Loucy (cell line): ENCODE data around the gene CYB5B.

ENCODE experiments used
- CTCF ChIP-seq: fragments of 200-600 bp; sonication (generic); conservative IDR thresholded peaks from 2 replicates; pipeline ENCODE4 v1.5.1; 2014; ENCODE audit warnings: mild to moderate bottlenecking, antibody characterized with exemption, low read length
- EZH2phosphoT487 ChIP-seq: fragments of 200-600 bp; IDR thresholded peaks from 2 replicates; pipeline ENCODE4 v1.6.1; 2018; ENCODE audit warnings: antibody characterized with exemption, mild to moderate bottlenecking, moderate library complexity, borderline replicate concordance

- no peak for TF ChIP-seq CTCF
- no peak for TF ChIP-seq EZH2phosphoT487
Observed at GRCh38 chr16:69411064-69411985, 13.1 kb upstream of the CYB5B start.
